Uterus (tissue), 4 donors: ENCODE results near the gene JAKMIP2. TPM values are rescaled to one million over a fixed set of nuclear protein-coding genes. Genes with fewer than 3 reads are reported as not detected.

ENCODE experiments used
- DNase-seq, 2 donors: peaks; one replicate each; pipeline ENCODE4 v3.0.0-alpha.2; 2019 to 2020
- H3K27ac ChIP-seq, 2 donors: fragments of 200-600 bp; sonication (generic); 1 replicate in 1 of 2; 2 replicates in 1 of 2; pipeline ENCODE4 v1.5.1; 2016 to 2018
- H3K27me3 ChIP-seq, 2 donors: fragments of 200-600 bp; sonication (generic); one replicate each; pipeline ENCODE4 v1.5.1; 2018 to 2019; ENCODE audit warnings: control low read depth in 1 of 2
- H3K36me3 ChIP-seq, 2 donors: fragments of 200-600 bp; sonication (generic); one replicate each; pipeline ENCODE4 v1.5.1; 2019; ENCODE audit warnings: control low read depth in 1 of 2
- H3K4me1 ChIP-seq, 2 donors: fragments of 200-600 bp; sonication (generic); one replicate each; pipeline ENCODE4 v1.5.1; 2018 to 2019; ENCODE audit warnings: control low read depth in 1 of 2
- H3K4me3 ChIP-seq, 2 donors: fragments of 200-600 bp; sonication (generic); 1 replicate in 1 of 2; 2 replicates in 1 of 2; pipeline ENCODE4 v1.5.1; 2018 to 2019; ENCODE audit warnings: mild to moderate bottlenecking in 1 of 2
- H3K9me3 ChIP-seq, 2 donors: fragments of 200-600 bp; sonication (generic); one replicate each; pipeline ENCODE4 v1.5.1; 2019; ENCODE audit warnings: control low read depth in 1 of 2
- CTCF ChIP-seq, 4 experiments: fragments of 200-600 bp in 2 of 4; fragments of 450-650 bp in 2 of 4; sonication (generic) in 2 of 4; IDR thresholded peaks; one replicate each; pipeline ENCODE4 v1.5.1; 2016 to 2019; ENCODE audit warnings: antibody characterized with exemption in 4 of 4, mild to moderate bottlenecking in 2 of 4, moderate library complexity in 1 of 4
- POLR2A ChIP-seq, 2 donors: fragments of 450-650 bp; IDR thresholded peaks; one replicate each; pipeline ENCODE4 v1.6.1; 2016; ENCODE audit warnings: antibody characterized with exemption in 2 of 2, mild to moderate bottlenecking in 1 of 2, moderate library complexity in 1 of 2
- intact Hi-C: fragments of 100-400 bp; cut with DNase I; formaldehyde crosslinking; loops from one replicate; pipeline ENCODE4 v1.15.1; 2023; ENCODE audit warnings: low total_unique reads
- total RNA-seq, 4 donors: library from RNA; depleted of rRNA in 3 of 4; stranded (reverse); fragments of >200 nt in 3 of 4; gene quantifications; one replicate each; pipeline versions ENCODE4 v1.1.0 to v1.2.4, GENCODE V29; 2014 to 2023
- donor health status: DM: yes; HTN: yes; CAD: no.

Gene JAKMIP2
- total RNA-seq, 4 donors from 2014 or later, result 0.29 to 9.3 (median 5.0) TPM

- intact Hi-C loops, result no loop called here
- Histone ChIP-seq H3K27ac (no peak overlapping the region), H3K4me3 (no peak overlapping the region), H3K9me3 (no peaks in the 10 kb centered on the region), H3K27me3 (no peaks in the 10 kb centered on the region), H3K36me3 (no peaks in the 10 kb centered on the region), H3K4me1 (no peaks in the 10 kb centered on the region)
- DNase-seq, result no peak
- TF ChIP-seq CTCF (IDR thresholded peaks at IDR 0.05), result no peak
- TF ChIP-seq POLR2A (IDR thresholded peaks at IDR 0.05), result no peak
These were observed 44.6 kb downstream of the JAKMIP2 start for GRCh38 chr5:147737921-147738320.

- H3K4me1 ChIP-seq, result no peaks in the 10 kb centered on the region
- H3K4me3 ChIP-seq, result no peak overlapping the region
- TF ChIP-seq CTCF (IDR thresholded peaks at IDR 0.05), result no peak
- no peak for TF ChIP-seq POLR2A (IDR thresholded peaks at IDR 0.05)
- H3K9me3 ChIP-seq, result no peaks in the 10 kb centered on the region
- intact Hi-C loops, result no loop called here
- no peaks in the 10 kb centered on the region for H3K36me3 ChIP-seq
- DNase-seq, result no peak
- no peaks in the 10 kb centered on the region for H3K27me3 ChIP-seq
- H3K27ac ChIP-seq, result no peak overlapping the region
These were observed 46.9 kb downstream of the JAKMIP2 start for GRCh38 chr5:147735621-147736125.

- no peaks in the 10 kb centered on the region for H3K9me3 ChIP-seq
- no peak for DNase-seq
These were observed 47.6 kb downstream of the JAKMIP2 start for GRCh38 chr5:147734894-147735293.

GRCh38 chr5:147733075-147733474 is 49.5 kb downstream of the JAKMIP2 start:
- no peak for DNase-seq
- no peak overlapping the region for H3K4me3 ChIP-seq
- no peaks in the 10 kb centered on the region for H3K4me1 ChIP-seq
- TF ChIP-seq POLR2A (IDR thresholded peaks at IDR 0.05) (no peak), CTCF (IDR thresholded peaks at IDR 0.05) (no peak)
- no peaks in the 10 kb centered on the region for H3K27me3 ChIP-seq
- H3K27ac ChIP-seq, result no peak overlapping the region
- no peaks in the 10 kb centered on the region for H3K9me3 ChIP-seq
- intact Hi-C loops, result no loop called here
- H3K36me3 ChIP-seq, result no peaks in the 10 kb centered on the region

More at GRCh38 chr5:147734894-147735293, 47.6 kb downstream of the JAKMIP2 start:
- H3K36me3 ChIP-seq, result no peaks in the 10 kb centered on the region
- no peak overlapping the region for H3K4me3 ChIP-seq
- no peak for TF ChIP-seq POLR2A (IDR thresholded peaks at IDR 0.05)
- TF ChIP-seq CTCF (IDR thresholded peaks at IDR 0.05), result no peak
- no peak overlapping the region for H3K27ac ChIP-seq
- H3K4me1 ChIP-seq, result no peaks in the 10 kb centered on the region
- no peaks in the 10 kb centered on the region for H3K27me3 ChIP-seq
- intact Hi-C loops, result no loop called here

- intact Hi-C loops, result no loop called here
- DNase-seq, result no peak
These were observed 50.1 kb downstream of the JAKMIP2 start for GRCh38 chr5:147732291-147732883.

More at GRCh38 chr5:147732291-147732883, 50.1 kb downstream of the JAKMIP2 start:
- Histone ChIP-seq H3K27ac (no peak overlapping the region), H3K4me1 (no peaks in the 10 kb centered on the region), H3K4me3 (no peak overlapping the region), H3K36me3 (no peaks in the 10 kb centered on the region), H3K27me3 (no peaks in the 10 kb centered on the region), H3K9me3 (no peaks in the 10 kb centered on the region)
- TF ChIP-seq CTCF (IDR thresholded peaks at IDR 0.05) (no peak), POLR2A (IDR thresholded peaks at IDR 0.05) (no peak)
